A549 (cell line): ENCODE measurements around the gene C2orf68. TPM values are rescaled to one million over a fixed set of nuclear protein-coding genes. Genes with fewer than 3 reads are reported as not detected.

Experiments used
- ATAC-seq, 2 experiments: fragments of 200-7000 bp in 1 of 2; fragments of >200 bp in 1 of 2; cut with Nextera tagmentation in 1 of 2; cut with Tn5 transposase in 1 of 2; 3 replicates each; pipeline versions ENCODE4 v1.8.0 to v1.9.1; 2018 to 2020; ENCODE audit warnings: mild to moderate bottlenecking in 1 of 2, moderate library complexity in 1 of 2
- CTCF ChIA-PET: fragments of 300-600 bp; sonication (Branson Sonifier 250); formaldehyde crosslinking; extraction: SDS; loops from one replicate; lab custom pipeline; 2021; ENCODE audit warnings: antibody characterized with exemption, inconsistent platforms; lab: Yijun Ruan, JAX
- POLR2A ChIA-PET: fragments of 350-600 bp; formaldehyde crosslinking; extraction: SDS; loops from one replicate; lab custom pipeline; 2021; ENCODE audit warnings: antibody characterized with exemption, inconsistent platforms; lab: Yijun Ruan, JAX
- DNase-seq, 2 experiments: peaks; one replicate each; pipeline versions ENCODE4 v3.0.0 to v3.0.0-alpha.2; 2011 to 2016; ENCODE audit warnings: low read depth in 1 of 2, low spot score in 1 of 2
- FAIRE-seq: peaks from 2 replicates; lab custom pipeline; 2011; peaks lifted over from hg19 to GRCh38; lab: Jason Lieb, UNC
- H3K27ac ChIP-seq, 2 experiments: fragments of >200 bp; sonication (Bioruptor Twin); formaldehyde crosslinking; 3 replicates each; pipeline ENCODE4 v1.5.1; 2016 to 2017
- H3K4me1 ChIP-seq: fragments of >200 bp; sonication (Bioruptor Twin); formaldehyde crosslinking; 3 replicates; pipeline ENCODE4 v1.6.1; 2016
- H3K4me2 ChIP-seq: fragments of >200 bp; sonication (Bioruptor Twin); formaldehyde crosslinking; 3 replicates; pipeline ENCODE4 v1.6.1; 2016
- H3K4me3 ChIP-seq: fragments of >200 bp; sonication (Bioruptor Twin); formaldehyde crosslinking; 3 replicates; pipeline ENCODE4 v1.5.1; 2016
- H3K9me3 ChIP-seq: fragments of >200 bp; sonication (Bioruptor Twin); formaldehyde crosslinking; 3 replicates; pipeline ENCODE4 v1.6.1; 2016
- CEBPB ChIP-seq, 2 experiments: fragments of >200 bp in 1 of 2; sonication (Bioruptor Twin) in 1 of 2; formaldehyde crosslinking in 1 of 2; IDR thresholded peaks; 2 replicates each; pipeline ENCODE4 v1.6.1; 2012 to 2016
- CHD2 ChIP-seq: fragments of 150-350 bp; IDR thresholded peaks from 2 replicates; pipeline ENCODE4 v1.6.1; 2014; ENCODE audit warnings: low read length; ENCODE audit not compliant: partially characterized antibody
- HDAC2 ChIP-seq: fragments of 200-600 bp; sonication (generic); IDR thresholded peaks from 2 replicates; pipeline ENCODE4 v1.6.1; 2016
- HOXA7 ChIP-seq: fragments of 250-450 bp; sonication (Bioruptor Pico); IDR thresholded peaks from 2 replicates; pipeline ENCODE4 v1.5.0; 2020; ENCODE audit warnings: mild to moderate bottlenecking, moderate library complexity
- HOXB5 ChIP-seq: fragments of 250-450 bp; sonication (Bioruptor Pico); IDR thresholded peaks from 2 replicates; pipeline ENCODE4 v1.5.0; 2020; ENCODE audit warnings: mild to moderate bottlenecking, moderate library complexity
- KDM1A ChIP-seq: fragments of 200-600 bp; sonication (generic); IDR thresholded peaks from 2 replicates; pipeline ENCODE4 v1.6.1; 2016; ENCODE audit warnings: low read depth, mild to moderate bottlenecking
- MAFK ChIP-seq: fragments of 450-650 bp; IDR thresholded peaks from 2 replicates; pipeline ENCODE4 v1.6.1; 2014; ENCODE audit not compliant: partially characterized antibody
- MAZ ChIP-seq: fragments of 150-350 bp; IDR thresholded peaks from 2 replicates; pipeline ENCODE4 v1.6.1; 2014; ENCODE audit warnings: antibody characterized with exemption, low read depth, low read length, borderline replicate concordance
- NFE2L2 ChIP-seq: fragments of 150-350 bp; conservative IDR thresholded peaks from 2 replicates; pipeline ENCODE4 v1.6.1; 2014; ENCODE audit warnings: low read length
- NPAS2 ChIP-seq: fragments of 250-450 bp; sonication (Bioruptor Pico); IDR thresholded peaks from 2 replicates; pipeline ENCODE4 v1.8.0; 2022; ENCODE audit warnings: mild to moderate bottlenecking, moderate library complexity, borderline replicate concordance
- POLR2A ChIP-seq: IDR thresholded peaks from 2 replicates; pipeline ENCODE4 v1.6.1; 2012; ENCODE audit warnings: mild to moderate bottlenecking, low read length
- RCOR1 ChIP-seq: fragments of 150-350 bp; IDR thresholded peaks from 2 replicates; pipeline ENCODE4 v1.6.1; 2014; ENCODE audit warnings: antibody characterized with exemption, low read length, low read depth
- TP53 ChIP-seq: fragments of 250-450 bp; sonication (Bioruptor Pico); IDR thresholded peaks from 2 replicates; pipeline ENCODE4 v1.5.0; 2021; ENCODE audit warnings: mild to moderate bottlenecking, moderate library complexity
- ZFP36 ChIP-seq: fragments of 450-650 bp; IDR thresholded peaks from 2 replicates; pipeline ENCODE4 v1.6.1; 2014; ENCODE audit warnings: borderline replicate concordance; ENCODE audit not compliant: partially characterized antibody
- WGBS: methylation state at CpG from one replicate; pipeline ENCODE4 v1.1.6; 2017; ENCODE audit errors: missing lambda C conversion rate; 5-methylcytosine and 5-hydroxymethylcytosine counted together
- polyA plus RNA-seq, 4 experiments: library from polyadenylated mRNA; depleted of rRNA in 3 of 4; stranded (reverse); fragments of >200 nt; fragmentation: RNase III in 1 of 4; extraction: RNeasy Plus Mini Kit Qiagen cat#74134 plus additional on column Dnase treatment in 1 of 4; gene quantifications; 2 replicates in 3 of 4; 3 replicates in 1 of 4; pipeline ENCODE4 v1.2.3, GENCODE V29; 2011 to 2017
- TF ChIP-seq, protein P1 (sequence below): fragments of 250-450 bp; sonication (Bioruptor Pico); IDR thresholded peaks from 2 replicates; pipeline ENCODE4 v1.5.0; 2021; ENCODE audit warnings: mild to moderate bottlenecking, moderate library complexity, borderline replicate concordance
- TF ChIP-seq, protein P2 (sequence below): fragments of 150-350 bp; IDR thresholded peaks from 2 replicates; pipeline ENCODE4 v1.6.1; 2014; ENCODE audit warnings: low read depth, mild to moderate bottlenecking, low read length
- TF ChIP-seq, protein P3 (sequence below): fragments of >200 bp; sonication (Bioruptor Twin); formaldehyde crosslinking; IDR thresholded peaks from 3 replicates; pipeline ENCODE4 v1.5.1; 2016
- TF ChIP-seq, protein P4 (sequence below): fragments of 450-650 bp; IDR thresholded peaks from 2 replicates; pipeline ENCODE4 v1.6.1; 2014; ENCODE audit warnings: antibody characterized with exemption

Gene C2orf68
- polyA plus RNA-seq, 2 of the 4 experiments (the other 2 are of a cell fraction) = 25.9 to 48.3 TPM

DNA sequence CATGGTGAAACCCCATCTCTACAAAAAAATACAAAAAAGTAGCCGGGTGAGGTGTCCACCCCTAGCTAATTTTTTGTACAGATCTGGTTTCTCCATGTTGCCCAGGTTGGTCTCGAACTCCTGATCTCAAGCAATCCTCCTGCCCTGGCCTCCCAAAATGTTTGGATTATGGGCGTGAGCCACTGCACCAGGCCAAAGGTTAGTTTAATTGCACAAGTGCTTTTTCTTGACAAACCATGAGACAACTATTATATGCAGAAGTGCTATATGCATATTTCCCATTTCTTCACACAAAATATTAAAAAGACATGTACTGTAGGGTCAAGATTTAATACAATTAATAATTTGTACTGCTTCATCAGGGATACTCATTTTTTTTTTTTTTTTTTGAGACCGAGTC, 45.6 kb downstream of the C2orf68 start:
- ChIA-PET CTCF (interaction anchor here (1.2 to 2.4 kb wide), 4 partner anchors 10 to 145 kb away, joined by 4 to 6 read pairs (median 6); no protein-coding TSS in a partner anchor), POLR2A (no interaction called here)
- no peak for FAIRE-seq

DNA sequence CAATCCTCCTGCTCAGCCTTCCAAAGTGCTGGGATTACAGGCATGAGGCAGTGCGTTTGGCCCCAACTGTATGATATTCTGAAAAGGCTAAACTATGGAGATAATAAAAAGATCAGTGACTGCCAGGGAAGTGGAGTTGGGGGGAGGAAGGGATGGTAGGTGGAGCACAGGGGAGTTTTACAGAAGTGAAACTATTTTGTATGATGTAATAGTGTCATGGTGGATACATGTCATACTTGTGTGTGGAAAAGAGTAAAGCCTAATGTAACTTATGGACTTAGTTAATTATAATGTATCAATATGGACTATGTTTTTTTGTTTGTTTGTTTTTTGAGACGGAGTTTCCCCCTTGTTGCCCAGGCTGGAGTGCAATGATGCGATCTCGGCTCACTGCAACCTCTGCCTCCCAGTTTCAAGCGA, 47.7 kb downstream of the C2orf68 start:
- H3K27ac ChIP-seq = 0 out of 6 replicates have a peak overlapping the region, but pooled peaks of 1 of the 2 experiments have one; percentile 12
- H3K4me3 ChIP-seq = no peak overlapping the region
- TF ChIP-seq MAFK = no peak
- TF ChIP-seq POLR2A = no peak
- no peak for TF ChIP-seq HOXA7 (CRISPR knock-in tag)
- no peak for TF ChIP-seq MAZ
- ChIA-PET POLR2A (interaction anchor here (1.2 kb wide), 1 partner anchor 31 kb away, joined by 4 read pairs; the partner anchor contains the start of gene RNF181), CTCF (interaction anchor here (6.0 kb wide), 1 partner anchor 13 kb away, joined by 56 read pairs; no protein-coding TSS in a partner anchor)
- DNase-seq = no peak
- no peak for ATAC-seq
- FAIRE-seq = no peak
- no peak overlapping the region for H3K4me2 ChIP-seq
- H3K9me3 ChIP-seq = no peaks in the 10 kb centered on the region
- 93% methylated on average over 5 of the region's 5 CpGs for WGBS
- H3K4me1 ChIP-seq = peaks cover 13% of the 10 kb centered on the region

More for the DNA sequence above, 45.6 kb downstream of the C2orf68 start:
- no peak overlapping the region for H3K4me3 ChIP-seq
- H3K27ac ChIP-seq = no peak overlapping the region
- ATAC-seq = no peak
- H3K4me2 ChIP-seq = no peak overlapping the region
- TF ChIP-seq ZFP36 (no peak), CHD2 (no peak), HDAC2 (no peak), HOXB5 (CRISPR knock-in tag) (no peak), RCOR1 (no peak), NFE2L2 (no peak), POLR2A (no peak), KDM1A (no peak), CEBPB (IDR thresholded peaks at IDR 0.05) (no peak), TP53 (CRISPR knock-in tag) (no peak), NPAS2 (CRISPR knock-in tag) (no peak)
- TF ChIP-seq, protein P1, sequence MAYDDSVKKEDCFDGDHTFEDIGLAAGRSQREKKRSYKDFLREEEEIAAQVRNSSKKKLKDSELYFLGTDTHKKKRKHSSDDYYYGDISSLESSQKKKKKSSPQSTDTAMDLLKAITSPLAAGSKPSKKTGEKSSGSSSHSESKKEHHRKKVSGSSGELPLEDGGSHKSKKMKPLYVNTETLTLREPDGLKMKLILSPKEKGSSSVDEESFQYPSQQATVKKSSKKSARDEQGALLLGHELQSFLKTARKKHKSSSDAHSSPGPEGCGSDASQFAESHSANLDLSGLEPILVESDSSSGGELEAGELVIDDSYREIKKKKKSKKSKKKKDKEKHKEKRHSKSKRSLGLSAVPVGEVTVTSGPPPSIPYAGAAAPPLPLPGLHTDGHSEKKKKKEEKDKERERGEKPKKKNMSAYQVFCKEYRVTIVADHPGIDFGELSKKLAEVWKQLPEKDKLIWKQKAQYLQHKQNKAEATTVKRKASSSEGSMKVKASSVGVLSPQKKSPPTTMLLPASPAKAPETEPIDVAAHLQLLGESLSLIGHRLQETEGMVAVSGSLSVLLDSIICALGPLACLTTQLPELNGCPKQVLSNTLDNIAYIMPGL (CRISPR knock-in tag) = no peak
- TF ChIP-seq, protein P2, sequence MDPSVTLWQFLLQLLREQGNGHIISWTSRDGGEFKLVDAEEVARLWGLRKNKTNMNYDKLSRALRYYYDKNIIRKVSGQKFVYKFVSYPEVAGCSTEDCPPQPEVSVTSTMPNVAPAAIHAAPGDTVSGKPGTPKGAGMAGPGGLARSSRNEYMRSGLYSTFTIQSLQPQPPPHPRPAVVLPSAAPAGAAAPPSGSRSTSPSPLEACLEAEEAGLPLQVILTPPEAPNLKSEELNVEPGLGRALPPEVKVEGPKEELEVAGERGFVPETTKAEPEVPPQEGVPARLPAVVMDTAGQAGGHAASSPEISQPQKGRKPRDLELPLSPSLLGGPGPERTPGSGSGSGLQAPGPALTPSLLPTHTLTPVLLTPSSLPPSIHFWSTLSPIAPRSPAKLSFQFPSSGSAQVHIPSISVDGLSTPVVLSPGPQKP = no peak
- TF ChIP-seq, protein P3, sequence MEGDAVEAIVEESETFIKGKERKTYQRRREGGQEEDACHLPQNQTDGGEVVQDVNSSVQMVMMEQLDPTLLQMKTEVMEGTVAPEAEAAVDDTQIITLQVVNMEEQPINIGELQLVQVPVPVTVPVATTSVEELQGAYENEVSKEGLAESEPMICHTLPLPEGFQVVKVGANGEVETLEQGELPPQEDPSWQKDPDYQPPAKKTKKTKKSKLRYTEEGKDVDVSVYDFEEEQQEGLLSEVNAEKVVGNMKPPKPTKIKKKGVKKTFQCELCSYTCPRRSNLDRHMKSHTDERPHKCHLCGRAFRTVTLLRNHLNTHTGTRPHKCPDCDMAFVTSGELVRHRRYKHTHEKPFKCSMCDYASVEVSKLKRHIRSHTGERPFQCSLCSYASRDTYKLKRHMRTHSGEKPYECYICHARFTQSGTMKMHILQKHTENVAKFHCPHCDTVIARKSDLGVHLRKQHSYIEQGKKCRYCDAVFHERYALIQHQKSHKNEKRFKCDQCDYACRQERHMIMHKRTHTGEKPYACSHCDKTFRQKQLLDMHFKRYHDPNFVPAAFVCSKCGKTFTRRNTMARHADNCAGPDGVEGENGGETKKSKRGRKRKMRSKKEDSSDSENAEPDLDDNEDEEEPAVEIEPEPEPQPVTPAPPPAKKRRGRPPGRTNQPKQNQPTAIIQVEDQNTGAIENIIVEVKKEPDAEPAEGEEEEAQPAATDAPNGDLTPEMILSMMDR = no peak
- TF ChIP-seq, protein P4, sequence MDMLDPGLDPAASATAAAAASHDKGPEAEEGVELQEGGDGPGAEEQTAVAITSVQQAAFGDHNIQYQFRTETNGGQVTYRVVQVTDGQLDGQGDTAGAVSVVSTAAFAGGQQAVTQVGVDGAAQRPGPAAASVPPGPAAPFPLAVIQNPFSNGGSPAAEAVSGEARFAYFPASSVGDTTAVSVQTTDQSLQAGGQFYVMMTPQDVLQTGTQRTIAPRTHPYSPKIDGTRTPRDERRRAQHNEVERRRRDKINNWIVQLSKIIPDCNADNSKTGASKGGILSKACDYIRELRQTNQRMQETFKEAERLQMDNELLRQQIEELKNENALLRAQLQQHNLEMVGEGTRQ = no peak
- WGBS = 52% methylated on average over 4 of the region's 4 CpGs
- no peak for DNase-seq
- no peaks in the 10 kb centered on the region for H3K4me1 ChIP-seq
- no peaks in the 10 kb centered on the region for H3K9me3 ChIP-seq
